Smooth muscle cell (in vitro differentiated cells): Measurements from ENCODE around the gene TMED6. TPM values are rescaled to one million over a fixed set of nuclear protein-coding genes. Genes with fewer than 3 reads are reported as not detected.

ENCODE experiments used
- DNase-seq: peaks from one replicate; lab custom pipeline; 2025; ENCODE audit not compliant: unreplicated experiment; lab: John Stamatoyannopoulos, UW
- H2AFZ ChIP-seq: fragments of 200-600 bp; sonication (generic); 2 replicates; pipeline ENCODE4 v1.6.0; 2016; ENCODE audit warnings: antibody characterized with exemption, low read depth, mild to moderate bottlenecking
- H3F3A ChIP-seq: fragments of 200-600 bp; sonication (generic); 2 replicates; pipeline ENCODE4 v1.6.0; 2017; ENCODE audit warnings: antibody characterized with exemption, low read depth
- H3K27ac ChIP-seq: fragments of 200-600 bp; sonication (generic); 2 replicates; pipeline ENCODE4 v1.5.1; 2016; ENCODE audit warnings: low read depth, mild to moderate bottlenecking
- H3K27me3 ChIP-seq: fragments of 200-600 bp; sonication (generic); 2 replicates; pipeline ENCODE4 v1.6.1; 2016; ENCODE audit warnings: low read depth, mild to moderate bottlenecking
- H3K36me3 ChIP-seq: fragments of 200-600 bp; sonication (generic); 2 replicates; pipeline ENCODE4 v1.5.1; 2016; ENCODE audit warnings: low read depth
- H3K4me1 ChIP-seq: fragments of 200-600 bp; sonication (generic); 2 replicates; pipeline ENCODE4 v1.5.1; 2016; ENCODE audit warnings: low read depth
- H3K4me2 ChIP-seq: fragments of 200-600 bp; sonication (generic); 2 replicates; pipeline ENCODE4 v1.6.0; 2016; ENCODE audit warnings: mild to moderate bottlenecking
- H3K4me3 ChIP-seq: fragments of 200-600 bp; sonication (generic); 2 replicates; pipeline ENCODE4 v1.5.1; 2016; ENCODE audit warnings: mild to moderate bottlenecking
- H3K79me2 ChIP-seq: fragments of 200-600 bp; sonication (generic); 2 replicates; pipeline ENCODE4 v1.6.0; 2016; ENCODE audit warnings: low read depth, mild to moderate bottlenecking
- H3K9ac ChIP-seq: fragments of 200-600 bp; sonication (generic); 2 replicates; pipeline ENCODE4 v1.6.0; 2016; ENCODE audit warnings: low read depth
- H3K9me3 ChIP-seq: fragments of 200-600 bp; sonication (generic); replicated peaks from 2 replicates; pipeline ENCODE4 v1.5.1; 2016; ENCODE audit warnings: low read depth
- H4K20me1 ChIP-seq: fragments of 200-600 bp; sonication (generic); 2 replicates; pipeline ENCODE4 v1.6.0; 2016; ENCODE audit warnings: low read depth
- WGBS: methylation state at CpG from one replicate; pipeline ENCODE4 v1.1.7; 2016; ENCODE audit warnings: low lambda C conversion rate; 5-methylcytosine and 5-hydroxymethylcytosine counted together
- polyA plus RNA-seq: library from polyadenylated mRNA; unstranded; fragments of >200 nt; fragmentation: Nextera tagmentation; extraction: Ambion mirVana; gene quantifications from 2 replicates; pipeline ENCODE4 v1.2.1, GENCODE V29; 2016
- total RNA-seq: library from RNA; depleted of rRNA; stranded (reverse); fragments of >200 nt; gene quantifications from 2 replicates; pipeline ENCODE4 v1.2.3, GENCODE V29; 2014
- TF ChIP-seq, protein P1 (sequence below): fragments of 200-600 bp; sonication (generic); IDR thresholded peaks from 2 replicates; pipeline ENCODE4 v1.5.1; 2017; ENCODE audit warnings: borderline replicate concordance, mild to moderate bottlenecking, antibody characterized with exemption; ENCODE audit not compliant: insufficient read depth, poor library complexity, severe bottlenecking

TMED6 gene
- total and polyA plus RNA-seq, 2 experiments from 2014 or later = 0.23 to 0.27 TPM

DNA sequence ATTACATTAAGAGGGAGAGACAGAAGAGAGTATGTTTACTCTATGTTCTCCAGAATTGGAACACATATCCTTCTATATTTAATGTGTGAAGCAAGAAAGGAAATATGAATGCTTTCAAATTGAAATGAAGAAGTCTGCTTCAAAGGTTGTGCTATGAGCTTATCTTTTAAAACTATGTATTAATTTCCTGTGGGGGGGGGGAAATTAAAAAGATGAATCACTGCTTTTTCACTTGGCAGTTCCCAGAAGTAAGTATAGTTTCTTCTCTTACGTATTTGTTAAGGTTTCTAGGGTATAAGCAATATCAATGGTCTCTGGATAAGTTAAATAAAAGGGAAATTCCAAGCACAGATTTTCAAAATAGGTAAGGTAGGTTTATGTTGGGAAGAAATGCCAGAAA is 27.2 kb upstream of the TMED6 start:
- no peaks in the 10 kb centered on the region for H3K4me1 ChIP-seq
- peaks cover 33% of the 10 kb centered on the region for H3K79me2 ChIP-seq
- peaks cover 5% of the 10 kb centered on the region for H4K20me1 ChIP-seq
- H3K27ac ChIP-seq = no peak overlapping the region
- no peaks in the 10 kb centered on the region for H3K27me3 ChIP-seq
- WGBS = 96% methylated on average over 1 of the region's 1 CpG
- H3K4me3 ChIP-seq = no peak overlapping the region
- no peak overlapping the region for H3K9ac ChIP-seq
- peaks cover 26% of the 10 kb centered on the region for H3K36me3 ChIP-seq
- no peak overlapping the region for H2AFZ ChIP-seq
- no peaks in the 10 kb centered on the region for H3F3A ChIP-seq
- no peak overlapping the region for H3K4me2 ChIP-seq
- H3K9me3 ChIP-seq = no peaks in the 10 kb centered on the region
- no peak for DNase-seq
- TF ChIP-seq, protein P1, sequence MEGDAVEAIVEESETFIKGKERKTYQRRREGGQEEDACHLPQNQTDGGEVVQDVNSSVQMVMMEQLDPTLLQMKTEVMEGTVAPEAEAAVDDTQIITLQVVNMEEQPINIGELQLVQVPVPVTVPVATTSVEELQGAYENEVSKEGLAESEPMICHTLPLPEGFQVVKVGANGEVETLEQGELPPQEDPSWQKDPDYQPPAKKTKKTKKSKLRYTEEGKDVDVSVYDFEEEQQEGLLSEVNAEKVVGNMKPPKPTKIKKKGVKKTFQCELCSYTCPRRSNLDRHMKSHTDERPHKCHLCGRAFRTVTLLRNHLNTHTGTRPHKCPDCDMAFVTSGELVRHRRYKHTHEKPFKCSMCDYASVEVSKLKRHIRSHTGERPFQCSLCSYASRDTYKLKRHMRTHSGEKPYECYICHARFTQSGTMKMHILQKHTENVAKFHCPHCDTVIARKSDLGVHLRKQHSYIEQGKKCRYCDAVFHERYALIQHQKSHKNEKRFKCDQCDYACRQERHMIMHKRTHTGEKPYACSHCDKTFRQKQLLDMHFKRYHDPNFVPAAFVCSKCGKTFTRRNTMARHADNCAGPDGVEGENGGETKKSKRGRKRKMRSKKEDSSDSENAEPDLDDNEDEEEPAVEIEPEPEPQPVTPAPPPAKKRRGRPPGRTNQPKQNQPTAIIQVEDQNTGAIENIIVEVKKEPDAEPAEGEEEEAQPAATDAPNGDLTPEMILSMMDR = no peak

DNA sequence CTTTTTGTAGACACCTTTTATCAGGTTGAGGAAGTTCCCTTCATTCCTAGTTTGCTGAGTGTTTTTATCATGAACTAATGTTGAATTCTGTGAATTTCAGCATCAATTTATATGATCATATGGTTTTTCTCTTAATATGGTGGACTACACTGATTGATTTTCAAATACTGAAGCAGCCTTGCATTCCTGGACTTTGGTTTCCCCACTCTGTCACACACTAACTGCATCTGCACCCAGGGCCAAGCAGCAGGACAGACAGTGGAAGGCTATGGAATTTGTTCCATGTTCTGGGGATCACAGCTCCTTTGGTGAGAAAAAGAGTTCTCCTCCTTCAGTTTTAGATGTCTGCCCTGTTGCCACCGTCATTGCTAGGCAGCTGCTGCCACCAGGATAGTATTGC is 26.4 kb upstream of the TMED6 start:
- Histone ChIP-seq H3K9ac (no peak overlapping the region), H3K36me3 (peaks cover 22% of the 10 kb centered on the region), H3K4me1 (no peaks in the 10 kb centered on the region), H3F3A (no peaks in the 10 kb centered on the region), H3K79me2 (peaks cover 30% of the 10 kb centered on the region), H3K27me3 (no peaks in the 10 kb centered on the region), H4K20me1 (peaks cover 8% of the 10 kb centered on the region), H2AFZ (no peak overlapping the region), H3K4me3 (no peak overlapping the region), H3K27ac (no peak overlapping the region), H3K4me2 (no peak overlapping the region), H3K9me3 (no peaks in the 10 kb centered on the region)
- DNase-seq = no peak
- WGBS = 92% methylated on average over 1 of the region's 1 CpG
- TF ChIP-seq, protein P1 = no peak

DNA sequence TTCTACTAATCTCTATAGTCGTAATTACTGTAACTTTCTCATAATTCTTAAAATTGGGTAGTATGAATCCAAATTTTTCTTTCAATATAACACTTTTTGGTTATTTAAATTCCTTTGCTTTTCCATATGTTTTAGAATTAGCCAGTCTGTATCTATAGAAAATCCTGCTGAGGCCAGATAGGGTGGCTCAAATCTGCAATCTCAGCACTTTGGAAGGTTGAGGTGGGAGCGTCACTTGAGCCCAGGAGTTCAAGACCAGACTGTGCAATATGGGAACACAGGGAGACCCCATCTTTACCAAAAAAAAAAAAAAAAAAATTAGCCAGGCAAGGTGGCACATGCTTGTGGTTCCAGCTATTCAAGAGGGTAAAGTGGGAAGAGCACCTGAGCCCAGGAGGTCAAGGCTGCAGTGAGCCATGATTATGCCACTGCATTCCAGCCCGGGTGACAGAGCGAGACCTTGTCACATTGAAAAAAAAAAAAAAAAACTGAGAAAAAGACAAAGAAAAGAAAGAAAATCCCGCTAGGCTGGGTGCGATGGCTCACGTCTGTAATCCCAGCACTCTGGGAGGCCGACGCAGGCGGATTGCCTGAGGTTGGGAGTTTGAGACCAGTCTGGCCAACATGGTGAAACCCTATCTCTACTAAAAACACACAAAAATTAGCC is 24.9 kb upstream of the TMED6 start:
- DNase-seq = no peak
- H3F3A ChIP-seq = no peaks in the 10 kb centered on the region
- H4K20me1 ChIP-seq = peaks cover 8% of the 10 kb centered on the region
- no peaks in the 10 kb centered on the region for H3K4me1 ChIP-seq
- no peak overlapping the region for H2AFZ ChIP-seq
- TF ChIP-seq, protein P1 = no peak
- H3K9ac ChIP-seq = no peak overlapping the region
- H3K27ac ChIP-seq = no peak overlapping the region
- WGBS = 96% methylated on average over 10 of the region's 10 CpGs
- H3K4me3 ChIP-seq = no peak overlapping the region
- no peaks in the 10 kb centered on the region for H3K27me3 ChIP-seq
- peaks cover 18% of the 10 kb centered on the region for H3K36me3 ChIP-seq
- H3K9me3 ChIP-seq = no peaks in the 10 kb centered on the region
- H3K79me2 ChIP-seq = peaks cover 17% of the 10 kb centered on the region
- no peak overlapping the region for H3K4me2 ChIP-seq

DNA sequence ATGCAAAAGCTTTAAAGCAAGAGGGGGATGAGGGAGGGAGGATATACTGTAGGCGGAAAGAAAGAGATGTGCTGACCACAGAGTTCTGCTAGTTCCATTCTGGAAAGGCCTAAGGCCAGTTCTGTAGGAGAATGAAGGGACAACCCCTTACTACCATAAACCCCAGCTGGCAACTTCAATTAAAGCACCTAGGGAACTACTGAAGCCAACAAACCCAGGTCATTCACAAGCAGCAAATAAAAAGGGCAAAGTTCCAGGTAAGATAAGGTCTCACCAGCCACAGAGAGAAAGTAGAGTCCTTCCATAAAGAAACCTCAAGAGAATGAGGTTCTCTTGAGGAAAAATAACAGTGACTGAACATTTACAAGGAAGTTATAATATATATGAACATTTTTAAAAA is 21.4 kb upstream of the TMED6 start:
- no peak overlapping the region for H3K4me2 ChIP-seq
- WGBS = 89% methylated on average over 1 of the region's 1 CpG
- TF ChIP-seq, protein P1 = no peak
- no peaks in the 10 kb centered on the region for H3K27me3 ChIP-seq
- H4K20me1 ChIP-seq = peaks cover 8% of the 10 kb centered on the region
- DNase-seq = no peak
- H2AFZ ChIP-seq = no peak overlapping the region
- H3K9ac ChIP-seq = no peak overlapping the region
- no peak overlapping the region for H3K27ac ChIP-seq
- peaks cover 11% of the 10 kb centered on the region for H3K79me2 ChIP-seq
- H3K4me1 ChIP-seq = no peaks in the 10 kb centered on the region
- no peak overlapping the region for H3K4me3 ChIP-seq
- H3K9me3 ChIP-seq = no peaks in the 10 kb centered on the region
- peaks cover 15% of the 10 kb centered on the region for H3K36me3 ChIP-seq
- peaks cover 3% of the 10 kb centered on the region for H3F3A ChIP-seq
